Transverse colon (tissue), 4 donors: ENCODE measurements around the gene CYP4F22. TPM values are rescaled to one million over a fixed set of nuclear protein-coding genes. Genes with fewer than 3 reads are reported as not detected.

Experiments used
- DNase-seq: peaks from one replicate; pipeline ENCODE4 v3.0.0-alpha.2; 2019
- H3K27ac ChIP-seq, 4 donors: fragments of 200-600 bp; sonication (generic); 2 replicates each; pipeline ENCODE4 v1.5.1; 2016 to 2018; ENCODE audit warnings: inconsistent platforms in 4 of 4
- H3K27me3 ChIP-seq: fragments of 200-600 bp; sonication (generic); 2 replicates; pipeline ENCODE4 v1.5.1; 2017; ENCODE audit warnings: inconsistent platforms
- H3K36me3 ChIP-seq, 4 donors: fragments of 200-600 bp; sonication (generic); 2 replicates each; pipeline ENCODE4 v1.5.1; 2017 to 2019; ENCODE audit warnings: inconsistent platforms in 4 of 4
- H3K4me1 ChIP-seq, 4 donors: fragments of 200-600 bp; sonication (generic); 2 replicates each; pipeline ENCODE4 v1.5.1; 2017 to 2020; ENCODE audit warnings: inconsistent platforms in 4 of 4
- H3K4me3 ChIP-seq, 4 donors: fragments of 200-600 bp; sonication (generic); 1 replicate in 1 of 4; 2 replicates in 3 of 4; pipeline versions ENCODE4 v1.5.1 to v1.6.1; 2017 to 2019; ENCODE audit warnings: inconsistent platforms in 4 of 4
- H3K9me3 ChIP-seq, 2 donors: fragments of 200-600 bp; sonication (generic); 2 replicates each; pipeline ENCODE4 v1.5.1; 2017 to 2019; ENCODE audit warnings: inconsistent platforms in 2 of 2
- CTCF ChIP-seq, 5 experiments: fragments of 200-600 bp in 3 of 5; fragments of 450-650 bp in 2 of 5; sonication (generic) in 3 of 5; IDR thresholded peaks; 1 replicate in 2 of 5; 2 replicates in 3 of 5; pipeline ENCODE4 v1.5.1; 2016 to 2017; ENCODE audit warnings: antibody characterized with exemption in 5 of 5, inconsistent platforms in 3 of 5, mild to moderate bottlenecking in 2 of 5, moderate library complexity in 1 of 5
- EP300 ChIP-seq: sonication (generic); formaldehyde crosslinking; IDR thresholded peaks from one replicate; pipeline ENCODE4 v1.6.1; 2017; ENCODE audit warnings: antibody characterized with exemption, low read depth
- POLR2A ChIP-seq: fragments of 450-650 bp; IDR thresholded peaks from one replicate; pipeline ENCODE4 v1.6.1; 2016; ENCODE audit warnings: antibody characterized with exemption, mild to moderate bottlenecking, moderate library complexity
- POLR2AphosphoS5 ChIP-seq, 3 donors: sonication (generic); formaldehyde crosslinking; IDR thresholded peaks; one replicate each; pipeline ENCODE4 v1.6.1; 2016; ENCODE audit warnings: antibody characterized with exemption in 3 of 3
- WGBS, 2 donors: methylation state at CpG; one replicate each; pipeline ENCODE4 v1.1.5; 2018; ENCODE audit warnings: low coverage in 1 of 2; 5-methylcytosine and 5-hydroxymethylcytosine counted together
- in situ Hi-C, 4 donors: fragments of 200-750 bp; cut with MboI; loops; one replicate each; pipeline versions ENCODE4 v1.15.0 to v1.15.1; 2017; ENCODE audit warnings: low sequenced_read_pairs in 3 of 4, low pct_ligation_motif_present in 1 of 4, low pct_unique_long_range_greater_than_20kb in 1 of 4
- intact Hi-C: fragments of 100-400 bp; cut with DNase I; formaldehyde crosslinking; loops from one replicate; pipeline ENCODE4 v1.15.1; 2023; ENCODE audit warnings: low total_unique reads
- total RNA-seq, 4 donors: library from RNA; depleted of rRNA; stranded (reverse); fragments of >200 nt; gene quantifications; one replicate each; pipeline ENCODE4 v1.1.0, GENCODE V29; 2016

Gene CYP4F22
- total RNA-seq, 4 donors from 2014 or later, result not detected

DNA sequence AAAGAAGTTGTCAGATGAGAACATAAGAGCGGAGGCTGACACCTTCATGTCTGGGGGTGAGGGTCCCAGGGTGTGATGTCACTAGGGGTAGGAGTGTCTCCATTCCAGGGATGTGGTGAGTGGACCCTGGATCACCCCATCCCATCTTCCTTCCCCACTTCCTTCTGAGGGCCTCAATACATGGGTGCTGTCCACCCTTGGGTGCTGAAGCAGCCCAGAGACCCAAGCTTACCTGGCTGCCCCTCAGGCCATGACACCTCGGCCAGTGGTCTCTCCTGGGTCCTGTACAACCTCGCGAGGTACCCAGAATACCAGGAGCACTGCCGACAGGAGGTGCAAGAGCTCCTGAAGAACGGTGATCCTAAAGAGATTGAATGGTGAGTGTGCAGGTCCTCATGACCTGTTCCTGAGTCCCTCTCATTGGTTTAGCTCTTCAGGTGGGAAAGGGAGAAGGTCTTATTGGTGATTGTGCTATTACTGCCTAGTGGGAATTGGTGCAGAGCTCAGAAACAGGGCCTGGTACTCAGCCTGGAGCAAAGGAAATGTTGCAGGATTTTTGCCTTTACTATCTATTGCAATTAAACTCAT is 69.0 kb downstream of the CYP4F22 start:
- in situ Hi-C loops, result no loop called here

DNA sequence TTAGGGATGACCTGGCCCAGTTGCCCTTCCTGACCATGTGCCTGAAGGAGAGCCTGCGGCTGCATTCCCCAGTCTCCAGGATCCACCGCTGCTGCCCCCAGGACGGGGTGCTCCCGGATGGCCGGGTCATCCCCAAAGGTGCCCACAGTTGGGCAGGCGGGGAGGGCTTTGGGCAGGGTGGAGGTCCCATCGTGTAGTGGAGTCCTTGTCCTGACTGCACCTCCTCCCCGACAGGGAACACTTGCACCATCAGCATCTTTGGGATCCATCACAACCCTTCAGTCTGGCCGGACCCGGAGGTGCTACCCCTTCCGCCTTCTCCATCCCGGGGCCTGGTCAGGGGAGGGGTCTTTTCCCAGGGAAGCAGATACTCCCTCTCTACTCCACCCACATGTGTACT is 75.0 kb downstream of the CYP4F22 start:
- no peaks in the 10 kb centered on the region for H3K36me3 ChIP-seq
- no peak overlapping the region for H3K4me3 ChIP-seq
- H3K27me3 ChIP-seq, result peaks cover 15% of the 10 kb centered on the region
- H3K27ac ChIP-seq, result no peak overlapping the region
- TF ChIP-seq EP300 (no peak), POLR2A (no peak), CTCF (IDR thresholded peaks at IDR 0.05) (no peak), POLR2AphosphoS5 (IDR thresholded peaks at IDR 0.05) (no peak)
- 86% methylated on average over 11 of the region's 12 CpGs; no CpG with 5 or more reads in 1 of the 2 donors for WGBS, 2 donors
- in situ Hi-C loops, result no loop called here
- intact Hi-C loops, result no loop called here
- DNase-seq, result no peak
- peaks cover 0 to 7% (median 0%) of the 10 kb centered on the region in 4 donors for H3K4me1 ChIP-seq
- no peaks in the 10 kb centered on the region for H3K9me3 ChIP-seq

More for the DNA sequence above, 69.0 kb downstream of the CYP4F22 start:
- H3K36me3 ChIP-seq, result no peaks in the 10 kb centered on the region
- no peak overlapping the region for H3K27ac ChIP-seq
- H3K4me1 ChIP-seq, result no peaks in the 10 kb centered on the region
- no peaks in the 10 kb centered on the region for H3K9me3 ChIP-seq
- DNase-seq, result no peak
- 80% methylated on average over 6 of the region's 6 CpGs; no CpG with 5 or more reads in 1 of the 2 donors for WGBS, 2 donors
- H3K4me3 ChIP-seq, result no peak overlapping the region
- intact Hi-C loops, result no loop called here
- no peaks in the 10 kb centered on the region for H3K27me3 ChIP-seq
- TF ChIP-seq POLR2AphosphoS5 (IDR thresholded peaks at IDR 0.05), result no peak
- TF ChIP-seq CTCF (IDR thresholded peaks at IDR 0.05), result no peak
- no peak for TF ChIP-seq EP300
- TF ChIP-seq POLR2A, result no peak

GRCh38 chr19:15584095-15584494 is 75.8 kb downstream of the CYP4F22 start:
- WGBS, 2 donors, result 40% methylated on average over 10 of the region's 10 CpGs; no CpG with 5 or more reads in 1 of the 2 donors
- intact Hi-C loops, result no loop called here
- Histone ChIP-seq H3K27me3 (peaks cover 15% of the 10 kb centered on the region), H3K4me1 (peaks cover 0 to 7% (median 0%) of the 10 kb centered on the region in 4 donors), H3K27ac (no peak overlapping the region), H3K4me3 (no peak overlapping the region), H3K9me3 (no peaks in the 10 kb centered on the region), H3K36me3 (no peaks in the 10 kb centered on the region)
- in situ Hi-C loops, result no loop called here
- no peak for TF ChIP-seq CTCF (IDR thresholded peaks at IDR 0.05)
- no peak for TF ChIP-seq POLR2A
- no peak for TF ChIP-seq POLR2AphosphoS5 (IDR thresholded peaks at IDR 0.05)
- no peak for TF ChIP-seq EP300
- no peak for DNase-seq

GRCh38 chr19:15584541-15585115 is 76.3 kb downstream of the CYP4F22 start:
- 0 to 12% methylated on average over 4 to 20 of the region's 35 CpGs for WGBS, 2 donors
- in situ Hi-C loops, result no loop called here

More at GRCh38 chr19:15584541-15585115, 76.3 kb downstream of the CYP4F22 start:
- Histone ChIP-seq H3K4me1 (peaks cover 0 to 7% (median 0%) of the 10 kb centered on the region in 4 donors), H3K27me3 (peaks cover 15% of the 10 kb centered on the region), H3K27ac (no peak overlapping the region), H3K4me3 (no peak overlapping the region), H3K9me3 (no peaks in the 10 kb centered on the region), H3K36me3 (no peaks in the 10 kb centered on the region)
- DNase-seq, result peak; percentile 82
- TF ChIP-seq POLR2AphosphoS5 (IDR thresholded peaks at IDR 0.05) (no peak), CTCF (IDR thresholded peaks at IDR 0.05) (peak; percentile 78 to 94 (median 88))
- intact Hi-C loops, result no loop called here
